Stimulated activated CD4-positive, alpha-beta T cell treated with anti-CD3 and anti-CD28 coated beads, Interleukin-12 subunit alpha, Interleukin-12 subunit beta, amount 100 ng/mL, for 4 hours (primary cell): Measurements from ENCODE around the gene TAOK3.
"Not testable (repeated sequence)": the region's sequence is repeated elsewhere in the genome, so short reads cannot be mapped to it uniquely, and the experiment has no call there.

ENCODE experiments used
- DNase-seq: peaks from one replicate; pipeline ENCODE4 v3.0.0-alpha.2; 2020

The TAOK3 gene

DNA sequence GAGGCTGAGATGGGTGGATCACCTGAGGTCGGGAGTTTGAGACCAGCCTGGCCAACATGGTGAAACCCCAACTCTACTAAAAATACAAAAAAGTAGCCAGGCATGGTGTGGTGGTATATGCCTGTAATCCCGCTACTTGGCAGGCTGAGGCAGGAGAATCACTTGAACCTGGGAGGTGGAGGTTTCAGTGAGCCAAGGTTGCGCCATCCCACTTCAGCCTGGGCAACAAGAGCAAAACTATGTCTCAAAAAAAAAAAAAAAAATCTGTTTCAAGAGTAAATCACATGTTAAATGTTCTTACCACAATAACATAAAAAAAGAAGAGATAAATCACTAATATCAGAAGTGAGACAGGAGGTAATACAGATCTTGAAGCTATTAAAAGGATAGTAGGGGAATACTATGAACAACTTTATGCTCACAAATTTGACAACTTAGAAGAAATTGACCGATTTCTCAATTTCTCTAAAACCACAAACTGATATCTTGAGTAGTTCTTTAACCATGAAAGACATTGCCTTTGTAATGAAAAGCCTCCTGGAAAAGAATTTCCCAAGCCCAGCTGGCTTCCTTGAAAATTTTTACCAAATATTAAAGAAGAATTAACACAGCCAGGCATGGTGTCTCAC lies 37.7 kb downstream of the TAOK3 start:
- DNase-seq = no peak

DNA sequence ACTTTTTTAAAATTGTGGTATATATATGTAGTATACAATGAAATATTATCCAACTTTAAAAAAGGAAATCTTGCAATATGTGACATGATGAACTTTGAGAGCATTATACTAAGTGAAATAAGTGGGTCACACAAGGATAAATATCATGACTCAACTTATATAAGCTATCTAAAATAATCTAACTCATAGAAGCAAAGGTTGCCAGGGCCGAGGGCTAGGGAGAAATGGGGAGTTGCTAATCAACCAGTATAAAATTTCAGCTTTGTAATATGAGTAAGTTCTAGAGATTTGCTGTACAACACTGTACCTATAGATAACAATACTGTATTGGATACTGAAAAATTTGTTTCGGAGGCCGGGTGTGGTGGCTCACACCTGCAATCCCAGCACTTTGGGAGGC lies 38.5 kb downstream of the TAOK3 start:
- DNase-seq = no peak

DNA sequence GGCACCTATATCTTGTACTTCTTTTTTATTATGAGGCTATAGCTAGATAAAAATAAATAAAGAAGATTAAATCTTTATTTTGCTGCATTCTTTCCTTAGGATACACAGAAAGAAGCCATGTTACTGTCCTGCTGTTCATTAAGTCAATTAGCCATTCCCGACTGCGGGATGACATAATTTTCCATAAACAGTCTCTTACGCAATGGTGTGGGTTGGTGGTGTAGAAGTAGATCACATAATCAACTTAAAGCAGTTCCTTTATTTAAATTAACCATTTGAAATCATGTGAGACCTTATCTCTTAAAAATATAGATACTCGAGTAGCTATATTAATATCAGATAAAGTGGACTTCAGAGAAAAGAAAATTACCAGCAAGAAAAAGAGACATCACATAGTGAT lies 40.2 kb downstream of the TAOK3 start:
- no peak for DNase-seq

DNA sequence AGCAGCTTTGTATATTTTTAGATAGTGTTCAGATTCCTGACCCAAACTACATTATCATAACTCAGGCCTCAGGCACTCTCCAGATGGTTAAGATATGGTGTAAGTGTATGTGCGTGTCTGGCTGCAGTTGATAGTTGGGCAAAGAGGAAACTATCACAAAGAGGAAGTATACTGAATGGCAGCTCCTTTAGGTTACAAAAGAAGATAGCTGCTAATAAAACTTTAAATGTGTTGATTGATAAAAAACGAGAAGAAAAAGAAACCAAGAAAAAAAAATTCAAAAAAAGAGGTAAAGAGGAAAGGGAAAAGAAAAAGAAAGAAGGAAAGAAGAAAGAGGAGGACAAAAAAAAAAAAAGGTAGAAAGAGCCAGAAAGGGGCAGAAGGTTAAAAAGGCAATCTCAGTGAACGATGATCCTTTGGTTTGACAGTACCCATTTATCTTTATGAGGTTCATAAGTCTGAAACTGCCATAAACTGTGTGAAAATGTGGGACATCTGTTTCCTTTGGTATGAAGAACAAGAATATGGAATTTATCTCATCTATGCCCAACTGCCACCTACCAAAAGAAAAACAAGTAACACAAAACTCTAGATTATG lies 42.2 kb downstream of the TAOK3 start:
- DNase-seq = no peak

DNA sequence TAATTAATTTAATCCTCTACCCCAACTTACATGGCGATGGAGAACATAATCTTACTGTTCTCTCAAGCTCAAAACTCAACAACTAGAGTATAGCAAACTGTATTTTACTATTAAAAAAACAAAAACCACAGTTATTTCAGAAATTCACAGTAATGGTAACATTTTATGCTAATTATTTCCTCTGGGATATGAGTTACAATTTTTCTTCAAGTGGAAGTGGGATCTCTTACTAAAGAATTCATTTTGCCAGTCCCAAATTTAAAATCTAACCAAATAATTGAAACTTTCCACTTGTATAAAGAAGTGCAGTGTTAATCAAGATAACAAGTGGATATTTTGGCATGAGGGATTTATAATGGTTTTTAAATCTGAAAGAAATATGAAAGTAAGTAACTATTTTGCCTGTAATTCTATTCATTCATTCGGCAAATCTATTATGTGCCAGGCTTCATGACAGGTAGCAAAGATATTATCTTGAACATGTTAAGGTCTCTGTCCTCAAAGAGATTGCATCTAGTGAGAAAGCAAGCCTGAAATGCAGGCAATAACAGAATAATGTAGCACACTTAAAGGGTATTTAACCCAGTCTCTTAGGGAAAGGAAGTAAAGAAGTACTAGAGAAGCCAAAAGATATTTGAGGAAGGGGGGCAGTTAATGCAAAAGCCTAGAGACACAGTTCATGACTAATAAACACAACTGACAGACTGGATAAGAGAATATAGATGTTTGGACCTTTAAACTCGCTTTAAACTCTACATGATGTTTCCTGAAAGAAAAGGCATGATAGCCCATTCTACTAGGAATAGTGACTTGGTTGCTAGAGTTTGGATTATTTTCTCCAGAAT lies 44.0 kb downstream of the TAOK3 start:
- no peak for DNase-seq

DNA sequence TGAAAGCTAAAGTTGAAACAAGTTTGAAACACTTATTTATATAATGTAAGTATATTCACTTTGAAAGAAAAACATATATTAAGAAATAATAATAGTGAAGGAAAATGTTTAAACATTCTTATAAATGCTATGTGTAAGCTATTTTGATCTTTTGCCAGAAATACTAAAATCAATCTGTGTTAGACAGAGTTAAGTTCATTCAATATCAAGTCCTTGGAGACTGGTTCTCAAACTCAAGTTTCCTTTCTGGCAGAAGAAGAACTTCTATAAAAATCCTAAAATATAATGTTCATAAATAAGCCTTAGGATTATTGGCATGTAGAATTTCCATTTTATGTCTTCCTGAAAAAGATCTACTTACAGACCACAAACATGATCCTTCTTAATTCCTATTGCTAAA lies 45.3 kb downstream of the TAOK3 start:
- no peak for DNase-seq

DNA sequence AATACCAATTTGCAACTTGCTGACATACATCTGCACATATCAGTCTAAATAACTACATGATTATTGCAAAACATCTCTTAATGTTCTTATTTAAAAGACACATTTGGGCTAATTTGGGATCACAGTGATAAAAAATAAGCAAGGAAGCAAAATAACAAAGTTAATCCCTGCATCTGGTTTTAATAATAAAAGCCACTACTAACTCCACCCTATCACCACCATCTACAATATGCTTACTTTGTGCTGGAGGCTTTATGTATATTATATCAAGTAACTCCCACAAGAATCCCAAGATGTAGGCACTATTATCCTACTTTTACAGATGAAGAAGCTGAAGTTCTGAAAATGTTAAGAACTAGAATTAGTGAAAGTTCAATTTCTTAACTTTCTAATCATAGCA lies 45.7 kb downstream of the TAOK3 start:
- no peak for DNase-seq

DNA sequence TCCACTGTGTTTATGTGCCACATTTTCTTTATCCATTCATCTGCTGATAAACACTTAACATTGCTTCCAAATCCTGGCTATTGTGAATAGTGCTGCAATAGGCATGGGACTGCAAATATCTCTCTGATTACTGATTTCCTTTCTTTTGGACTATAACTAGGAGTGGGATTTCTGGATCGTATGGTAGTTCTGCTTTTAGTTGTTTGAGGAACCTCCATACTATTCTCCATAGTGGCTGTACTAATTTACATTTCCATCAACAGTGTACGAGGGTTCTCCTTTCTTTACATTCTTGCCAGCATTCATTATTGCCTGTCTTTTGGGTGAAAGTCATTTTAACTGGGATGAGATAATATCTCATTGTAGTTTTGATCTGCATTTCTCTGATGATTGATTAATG lies 47.6 kb downstream of the TAOK3 start:
- DNase-seq = no peak

DNA sequence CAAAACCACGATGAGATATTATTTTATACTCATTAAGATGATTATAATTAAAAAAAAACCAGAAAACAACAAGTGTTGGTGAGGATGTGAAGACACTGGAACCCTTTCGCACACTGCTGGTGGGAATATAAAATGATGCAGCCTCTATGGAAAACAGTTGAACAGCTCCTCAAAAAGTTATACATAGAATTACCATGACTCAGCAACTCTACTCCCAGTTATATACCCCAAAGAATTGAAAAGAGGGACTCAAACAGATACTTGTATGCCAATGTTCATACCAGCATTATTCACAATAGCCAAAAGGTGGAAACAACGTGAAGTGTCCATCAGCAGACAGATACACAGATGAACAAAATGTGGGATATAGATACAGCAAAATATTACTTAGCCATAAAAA lies 53.1 kb downstream of the TAOK3 start:
- DNase-seq = no peak

DNA sequence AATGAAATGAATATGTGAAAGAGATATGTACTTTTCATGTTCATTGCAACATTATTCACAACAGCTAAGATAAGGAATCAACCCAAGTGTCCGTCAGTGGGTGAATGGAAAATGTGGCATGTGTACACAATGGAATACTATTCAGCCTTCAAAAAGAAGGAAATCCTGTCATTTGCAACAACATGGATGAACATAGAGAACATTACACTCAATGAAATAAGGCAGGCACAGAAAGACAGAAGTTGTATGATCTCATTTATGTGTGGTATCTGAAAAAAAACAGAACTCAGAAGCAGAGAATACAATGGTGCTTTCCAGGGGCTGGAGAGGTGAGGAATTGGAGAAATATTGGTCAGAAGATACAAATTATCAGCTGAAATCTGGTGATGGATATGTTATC lies 54.0 kb downstream of the TAOK3 start:
- DNase-seq = no peak

DNA sequence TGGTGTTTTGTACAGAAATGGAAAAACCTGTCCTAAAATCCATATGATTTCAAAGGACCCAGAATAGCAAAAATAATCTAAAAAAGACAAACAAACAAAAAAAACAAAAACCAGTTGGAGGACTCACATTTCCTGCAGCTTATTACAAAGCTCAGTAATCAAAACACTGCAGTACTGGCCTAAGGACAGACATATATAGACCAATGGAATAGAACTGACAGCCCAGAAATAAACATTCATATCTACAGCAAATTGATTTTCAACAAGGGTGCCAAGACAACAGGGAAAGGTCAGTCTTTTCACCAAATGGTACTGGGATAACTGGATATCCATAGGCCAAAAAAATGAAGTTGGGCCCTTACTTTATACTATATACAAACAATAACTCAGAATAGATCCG lies 55.0 kb downstream of the TAOK3 start:
- no peak for DNase-seq

DNA sequence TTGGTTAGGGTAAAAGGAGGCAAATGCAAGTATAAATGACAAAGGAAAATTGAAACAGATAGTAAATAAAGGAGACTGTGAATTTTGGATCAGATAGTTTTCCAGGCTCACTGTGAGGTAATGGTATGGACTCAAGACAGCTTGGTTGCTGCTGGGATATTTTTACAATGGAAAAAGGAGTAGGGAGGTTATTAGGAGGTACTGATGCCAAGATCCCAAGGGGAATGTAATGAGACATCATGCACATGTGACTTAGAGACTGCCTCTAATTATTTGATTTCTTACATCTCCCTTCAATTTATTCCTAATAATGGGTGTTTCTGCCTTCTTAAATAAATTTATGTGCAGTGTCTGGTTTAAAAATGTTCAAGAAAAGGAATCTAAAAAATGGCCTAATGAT lies 56.9 kb downstream of the TAOK3 start:
- DNase-seq = no peak

DNA sequence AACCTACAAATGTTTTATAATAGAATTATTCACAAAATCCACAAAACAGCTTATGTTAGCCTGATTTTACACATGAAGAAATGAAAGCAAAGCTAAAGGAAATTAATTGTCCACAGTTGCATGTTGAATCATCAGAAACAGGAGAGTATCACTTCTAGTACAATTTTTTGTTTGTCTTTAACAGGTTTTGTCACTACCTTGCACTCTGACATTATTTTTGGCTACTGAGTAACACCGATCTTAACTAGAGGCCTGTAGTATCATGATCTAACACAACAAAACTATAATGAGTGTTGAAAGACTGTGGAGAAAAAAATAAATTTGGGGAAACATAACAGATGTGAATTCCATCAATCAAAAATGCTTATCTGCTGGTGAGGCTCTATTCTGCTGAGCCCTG lies 60.1 kb downstream of the TAOK3 start:
- no peak for DNase-seq

DNA sequence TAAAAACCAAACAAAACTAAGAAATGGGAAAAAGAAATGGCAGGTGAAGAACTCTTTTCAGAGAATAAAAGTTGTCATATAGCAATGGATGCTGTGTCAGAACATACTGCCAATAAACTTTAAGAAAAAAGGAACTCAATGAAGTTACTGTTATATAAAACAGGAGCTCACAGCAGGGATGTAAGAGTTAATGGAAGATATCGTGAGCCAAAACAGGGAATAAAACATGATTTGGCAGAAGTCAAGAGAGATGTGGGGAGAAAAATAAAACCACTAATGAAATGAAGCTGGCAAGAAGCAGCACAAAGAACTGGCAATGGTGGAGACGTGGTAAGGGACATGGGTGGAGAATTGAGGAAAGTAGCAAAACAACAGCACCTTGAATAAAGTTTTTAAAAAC lies 61.0 kb downstream of the TAOK3 start:
- no peak for DNase-seq

DNA sequence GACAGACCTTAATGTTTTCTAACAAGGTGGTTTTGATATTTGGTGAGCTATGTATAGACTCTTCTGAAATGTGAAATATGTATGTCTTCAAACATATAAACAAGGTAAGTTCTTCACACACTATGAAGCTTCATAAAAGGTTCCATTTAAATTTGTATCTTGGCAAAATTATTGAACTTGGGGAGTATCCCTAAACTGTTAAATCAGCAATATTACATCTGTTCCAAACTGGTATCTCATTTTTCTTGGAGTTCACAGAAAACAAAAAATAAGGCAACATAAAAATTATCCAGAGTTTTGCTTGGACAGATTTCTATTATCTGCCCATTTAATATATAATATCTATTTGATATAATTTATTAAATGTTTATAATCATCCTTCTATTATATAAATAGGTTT lies 62.4 kb downstream of the TAOK3 start:
- no peak for DNase-seq

DNA sequence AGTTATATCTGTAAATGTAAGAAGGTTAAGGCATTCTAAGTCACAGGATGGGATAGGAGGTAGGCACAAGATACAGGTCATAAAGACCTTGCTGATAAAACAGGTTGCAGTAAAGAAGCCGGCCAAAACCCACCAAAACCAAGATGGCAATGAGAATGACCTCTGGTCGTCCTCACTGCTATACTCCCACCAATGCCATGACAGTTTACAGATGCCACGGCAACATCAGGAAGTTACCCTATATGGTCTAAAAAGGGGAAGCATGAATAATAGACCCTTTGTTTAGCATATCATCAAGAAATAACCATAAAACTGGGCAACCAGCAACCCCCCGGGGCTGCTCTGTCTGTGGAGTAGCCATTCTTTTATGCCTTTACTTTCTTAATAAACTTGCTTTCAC lies 64.7 kb downstream of the TAOK3 start:
- not testable (repeated sequence) for DNase-seq

DNA sequence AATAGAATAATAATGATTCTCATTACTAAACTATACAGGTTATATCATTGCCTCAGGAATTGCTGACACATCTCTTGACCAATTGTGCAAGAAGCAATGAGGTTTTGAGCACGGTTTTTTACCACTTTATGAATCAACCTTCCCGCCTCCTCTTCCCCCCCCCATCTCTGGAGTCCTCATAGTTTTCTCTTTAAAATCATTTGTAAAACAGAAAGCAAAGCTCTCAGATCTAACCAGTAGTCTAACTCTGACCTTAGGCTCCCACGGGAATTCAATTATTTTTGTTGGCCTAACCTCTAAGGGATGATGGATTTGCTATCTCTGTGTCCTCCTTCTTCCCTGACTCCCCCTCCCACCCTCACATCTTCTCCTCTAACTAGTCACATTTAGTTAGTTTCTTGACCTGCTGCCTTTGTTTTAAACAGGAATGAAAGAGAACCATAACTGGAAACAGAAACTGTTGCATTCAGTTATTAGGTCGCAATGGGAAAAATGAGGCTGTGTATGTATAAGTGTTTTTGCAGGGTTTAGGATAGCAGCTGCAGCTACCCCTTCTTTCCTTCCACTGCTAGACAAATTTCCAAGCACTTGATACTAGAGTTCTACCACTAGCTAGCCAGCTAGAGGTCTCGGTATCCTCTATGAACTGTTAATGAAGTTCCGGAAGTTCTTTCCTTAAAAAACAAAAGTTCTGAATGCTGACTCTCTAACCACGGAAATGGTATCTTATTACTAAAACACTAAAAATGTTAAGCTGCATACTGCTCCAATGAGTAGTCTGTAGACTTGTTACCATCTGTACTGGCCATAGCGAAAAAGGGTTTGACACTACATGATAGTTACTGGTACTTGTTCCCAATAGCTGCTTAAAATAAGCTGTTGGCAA lies 65.4 kb downstream of the TAOK3 start:
- peak; percentile 26 for DNase-seq

DNA sequence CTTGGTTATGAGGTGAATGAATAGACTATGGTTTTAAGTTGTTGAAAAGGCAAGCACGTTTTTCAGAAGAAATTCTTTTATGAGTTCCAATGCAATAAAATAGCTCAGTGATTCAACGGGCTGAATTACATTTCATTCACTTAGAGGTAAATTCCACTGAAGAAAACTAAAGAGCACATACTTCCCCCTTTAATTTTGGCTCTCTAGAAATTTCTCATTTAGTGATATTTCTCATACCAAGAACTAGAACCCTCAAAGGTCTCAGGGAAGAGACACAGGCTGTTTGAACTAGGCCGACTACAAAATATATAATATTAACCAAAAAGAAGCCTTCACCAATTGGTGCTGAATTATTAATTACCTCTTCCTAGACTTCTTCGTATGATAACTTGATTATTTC lies 68.6 kb downstream of the TAOK3 start:
- no peak for DNase-seq

DNA sequence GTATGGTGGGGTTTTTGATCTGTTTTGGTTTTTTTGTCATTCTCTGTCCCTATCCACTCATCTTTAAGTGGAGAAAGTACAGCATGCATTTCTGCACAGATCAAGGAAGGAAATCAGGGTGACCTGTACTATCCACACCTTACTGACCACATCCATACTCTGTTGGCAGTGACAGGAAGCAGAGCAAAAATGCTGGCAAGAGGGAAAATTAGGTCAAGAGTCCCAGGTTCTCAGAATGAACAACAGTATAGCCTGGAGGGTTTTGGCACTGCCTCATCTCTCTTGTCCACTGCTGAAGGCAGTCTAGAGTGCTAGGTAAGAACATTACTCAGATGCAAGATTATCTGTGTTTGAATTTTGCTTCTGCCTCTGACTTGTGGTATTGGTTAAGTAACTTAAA lies 70.7 kb downstream of the TAOK3 start:
- no peak for DNase-seq

DNA sequence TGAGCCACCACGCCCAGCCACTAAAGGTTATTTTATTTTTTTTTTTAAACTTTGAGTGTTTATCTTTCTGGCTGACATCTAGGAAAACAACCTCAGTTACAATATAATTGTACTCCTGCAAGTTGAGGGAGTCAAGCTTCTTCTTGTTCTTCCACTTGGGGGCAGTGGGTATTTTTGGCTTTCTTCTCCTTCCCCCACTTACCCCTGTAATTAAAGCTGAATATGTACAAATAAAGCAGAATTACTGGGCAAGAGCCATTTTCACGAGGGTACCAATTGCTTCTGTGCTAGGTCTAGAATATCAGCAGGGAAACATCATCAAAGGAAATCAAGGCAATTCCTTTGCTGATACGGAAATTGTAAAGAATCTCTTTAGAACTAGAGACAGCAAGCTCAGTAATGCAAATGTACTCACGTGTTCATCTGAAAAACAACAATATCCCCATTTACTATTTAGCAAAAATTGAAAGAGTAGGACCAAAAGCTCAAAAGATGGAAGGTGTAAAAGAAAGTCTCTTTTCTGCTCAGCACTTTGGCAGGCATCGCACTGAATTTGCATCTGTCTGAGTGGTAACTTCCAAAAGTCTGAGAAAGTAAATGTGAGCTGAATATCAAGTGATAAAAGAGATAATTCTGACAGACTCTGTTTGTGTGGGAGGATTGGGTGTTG lies 72.8 kb downstream of the TAOK3 start:
- no peak for DNase-seq

DNA sequence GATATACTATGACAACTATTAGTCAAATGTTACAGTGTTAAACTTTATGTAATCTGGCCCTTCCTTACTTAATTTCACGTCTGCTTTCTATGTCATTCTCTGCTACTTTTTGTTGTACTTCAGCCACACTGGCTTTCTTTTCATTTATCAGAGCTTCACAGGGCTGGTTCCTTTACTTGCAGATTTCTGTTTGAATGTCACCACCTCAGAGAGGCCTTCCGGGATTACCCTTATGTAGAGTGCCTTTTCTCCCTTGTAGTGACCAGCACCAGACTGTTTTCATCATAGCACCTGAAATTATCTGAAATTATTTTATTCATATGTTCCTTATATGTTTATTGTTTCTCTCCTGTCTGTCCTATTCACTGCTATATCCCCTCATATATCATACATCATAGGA lies 75.4 kb downstream of the TAOK3 start:
- no peak for DNase-seq

DNA sequence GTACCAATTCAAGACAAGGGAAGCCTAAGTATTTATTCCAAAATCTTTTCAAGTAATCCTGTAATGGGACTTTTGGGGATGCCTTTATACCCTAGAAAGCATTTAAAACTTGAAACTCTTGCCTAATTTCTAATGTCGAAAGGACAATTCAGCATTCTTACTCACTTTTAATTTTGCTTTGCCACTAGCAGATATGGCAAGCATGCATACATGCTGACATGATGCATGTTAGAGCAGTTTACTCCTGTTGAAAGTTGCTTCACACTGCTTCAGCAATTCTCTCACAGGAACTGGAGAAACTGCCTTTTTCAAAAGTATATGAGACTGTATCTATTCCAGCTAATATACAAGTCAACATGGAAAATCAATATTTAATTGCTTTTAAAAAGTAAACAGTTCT lies 79.9 kb downstream of the TAOK3 start:
- no peak for DNase-seq

DNA sequence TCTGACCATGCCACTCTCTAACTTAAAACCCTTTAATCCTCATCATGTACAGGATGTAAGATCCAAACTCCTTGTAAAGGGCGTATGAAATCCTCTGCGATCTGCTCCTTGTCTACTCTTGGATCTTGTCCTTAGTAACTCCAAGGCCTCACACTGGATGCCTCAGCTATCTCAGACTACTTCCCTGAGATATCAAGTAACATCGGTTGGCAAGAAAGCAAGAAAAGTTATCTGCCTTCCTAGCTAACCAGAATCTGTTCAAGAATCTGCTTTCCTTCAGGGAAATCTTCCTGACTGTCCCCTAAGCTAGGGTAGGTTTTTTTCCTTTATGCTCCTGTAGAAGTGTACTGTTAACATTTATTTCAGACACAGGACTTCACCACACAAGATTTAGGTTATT lies 82.6 kb downstream of the TAOK3 start:
- DNase-seq = no peak
